OCI-LY3 (cell line): ENCODE measurements around the gene RETREG3.

Experiments
- CTCF ChIP-seq: fragments of 200-600, 300-600 bp; sonication (generic); IDR thresholded peaks from 2 replicates; pipeline ENCODE4 v1.5.1; 2014; ENCODE audit warnings: antibody characterized with exemption, low read length, low read depth
- EZH2phosphoT487 ChIP-seq: fragments of 200-600 bp; shearing (Covaris generic); IDR thresholded peaks from 2 replicates; pipeline ENCODE4 v1.6.1; 2018; ENCODE audit warnings: antibody characterized with exemption, mixed run types, low read depth

GRCh38 chr17:42566883-42567573 is 42.1 kb downstream of the RETREG3 start, which contains the start of gene MLX:
- TF ChIP-seq CTCF, result no peak
- no peak for TF ChIP-seq EZH2phosphoT487
